ENCODE measurements around the gene RNF115. TPM values are rescaled to one million over a fixed set of nuclear protein-coding genes. Genes with fewer than 3 reads are reported as not detected.
A peak's percentile ranks its signal among the peaks of the same experiment; 100 is the strongest.

The RNF115 gene
- total and polyA plus RNA-seq, 7 donors, result 3.0 to 41.8 (median 16.6) TPM

DNA sequence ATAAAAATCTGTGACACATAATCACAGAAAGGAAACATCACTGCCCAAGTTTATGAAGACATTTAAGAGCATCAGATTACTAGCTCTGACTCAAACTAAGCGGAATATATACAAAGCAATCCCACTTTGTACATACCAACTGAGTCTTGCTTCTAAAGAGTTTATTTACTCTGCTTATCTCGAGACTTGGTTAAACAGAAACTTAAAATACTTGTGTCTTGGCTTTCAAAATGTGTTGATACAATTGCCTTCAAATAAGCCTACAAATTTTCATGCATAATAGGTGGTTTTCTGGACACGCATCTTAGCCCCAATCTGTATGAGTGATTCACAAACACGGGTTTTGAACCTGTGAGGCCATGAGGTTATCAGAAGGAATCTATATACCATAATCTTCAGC lies 83.6 kb downstream of the RNF115 start:
- Histone ChIP-seq H3K27ac (no peak overlapping the region), H3K9me3 (no peaks in the 10 kb centered on the region), H3K4me3 (no peak overlapping the region), H3K36me3 (peaks cover 7 to 48% (median 15%) of the 10 kb centered on the region in 4 donors), H3K4me1 (no peaks in the 10 kb centered on the region), H3K27me3 (no peaks in the 10 kb centered on the region)
- DNase-seq, result no peak
- TF ChIP-seq EP300 (IDR thresholded peaks at IDR 0.05) (no peak), POLR2A (IDR thresholded peaks at IDR 0.05) (no peak), POLR2AphosphoS5 (IDR thresholded peaks at IDR 0.05) (no peak)
- TF ChIP-seq, protein P1, sequence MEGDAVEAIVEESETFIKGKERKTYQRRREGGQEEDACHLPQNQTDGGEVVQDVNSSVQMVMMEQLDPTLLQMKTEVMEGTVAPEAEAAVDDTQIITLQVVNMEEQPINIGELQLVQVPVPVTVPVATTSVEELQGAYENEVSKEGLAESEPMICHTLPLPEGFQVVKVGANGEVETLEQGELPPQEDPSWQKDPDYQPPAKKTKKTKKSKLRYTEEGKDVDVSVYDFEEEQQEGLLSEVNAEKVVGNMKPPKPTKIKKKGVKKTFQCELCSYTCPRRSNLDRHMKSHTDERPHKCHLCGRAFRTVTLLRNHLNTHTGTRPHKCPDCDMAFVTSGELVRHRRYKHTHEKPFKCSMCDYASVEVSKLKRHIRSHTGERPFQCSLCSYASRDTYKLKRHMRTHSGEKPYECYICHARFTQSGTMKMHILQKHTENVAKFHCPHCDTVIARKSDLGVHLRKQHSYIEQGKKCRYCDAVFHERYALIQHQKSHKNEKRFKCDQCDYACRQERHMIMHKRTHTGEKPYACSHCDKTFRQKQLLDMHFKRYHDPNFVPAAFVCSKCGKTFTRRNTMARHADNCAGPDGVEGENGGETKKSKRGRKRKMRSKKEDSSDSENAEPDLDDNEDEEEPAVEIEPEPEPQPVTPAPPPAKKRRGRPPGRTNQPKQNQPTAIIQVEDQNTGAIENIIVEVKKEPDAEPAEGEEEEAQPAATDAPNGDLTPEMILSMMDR (IDR thresholded peaks at IDR 0.05), result no peak
- intact Hi-C loops (cut with DNase I), result no loop called here
- 18 to 60% methylated on average over 4 of the region's 4 CpGs for WGBS, 2 donors

DNA sequence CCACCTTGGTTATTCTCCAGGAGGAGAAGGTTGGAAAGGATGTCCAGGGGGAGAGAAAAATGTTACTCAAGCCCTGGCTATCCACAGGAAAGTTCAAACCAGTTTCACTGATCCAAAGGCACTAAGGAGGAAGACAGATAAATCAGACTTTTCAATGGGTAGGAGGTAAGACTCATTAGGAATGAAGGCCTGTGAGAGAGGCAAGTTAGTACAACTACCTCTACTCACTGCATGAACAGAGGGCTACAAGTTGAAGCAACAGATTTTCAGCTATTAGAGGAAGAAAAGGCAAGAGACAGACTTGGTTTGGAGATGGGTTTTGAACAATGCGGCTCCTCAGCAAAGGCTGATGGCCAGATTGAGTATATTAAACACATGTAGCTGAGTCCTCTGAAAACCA lies 87.7 kb downstream of the RNF115 start:
- H3K27ac ChIP-seq, result no peak overlapping the region
- intact Hi-C loops (cut with DNase I), result no loop called here
- no peak overlapping the region for H3K4me3 ChIP-seq
- H3K9me3 ChIP-seq, result no peaks in the 10 kb centered on the region
- H3K36me3 ChIP-seq, result peaks cover 0 to 9% (median 2%) of the 10 kb centered on the region in 4 donors
- no peak for TF ChIP-seq EP300 (IDR thresholded peaks at IDR 0.05)
- TF ChIP-seq, protein P1 (IDR thresholded peaks at IDR 0.05), result no peak
- no peak for TF ChIP-seq POLR2AphosphoS5 (IDR thresholded peaks at IDR 0.05)
- TF ChIP-seq POLR2A (IDR thresholded peaks at IDR 0.05), result no peak
- no peaks in the 10 kb centered on the region for H3K4me1 ChIP-seq
- no peaks in the 10 kb centered on the region for H3K27me3 ChIP-seq
- no peak for DNase-seq
- WGBS, 2 donors, result 98 to 100% methylated on average over 1 of the region's 1 CpG

DNA sequence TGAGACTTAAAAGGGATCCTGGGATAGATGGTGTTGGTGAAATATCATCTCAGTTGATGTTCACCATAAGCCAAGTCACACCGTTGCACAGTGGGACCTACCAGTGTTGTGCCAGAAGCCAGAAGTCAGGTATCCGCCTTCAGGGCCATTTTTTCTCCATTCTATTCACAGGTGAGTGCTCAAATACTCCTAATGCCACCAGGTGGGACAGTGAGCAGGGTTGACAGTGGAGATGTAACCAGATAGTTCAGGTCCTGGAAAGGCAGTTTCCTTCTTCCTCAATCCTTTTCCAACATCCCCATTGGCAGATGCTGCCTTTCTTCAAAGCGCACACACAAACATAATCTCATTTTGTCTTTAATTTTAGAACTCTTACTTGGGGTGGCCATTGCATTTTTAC lies 93.0 kb downstream of the RNF115 start:
- H3K27me3 ChIP-seq, result no peaks in the 10 kb centered on the region
- DNase-seq, result no peak
- no peaks in the 10 kb centered on the region for H3K9me3 ChIP-seq
- H3K4me1 ChIP-seq, result no peaks in the 10 kb centered on the region
- 95 to 96% methylated on average over 3 of the region's 3 CpGs for WGBS, 2 donors
- H3K36me3 ChIP-seq, result no peaks in the 10 kb centered on the region
- intact Hi-C loops (cut with DNase I), result no loop called here
- no peak overlapping the region for H3K27ac ChIP-seq
- TF ChIP-seq POLR2A (IDR thresholded peaks at IDR 0.05) (no peak), POLR2AphosphoS5 (IDR thresholded peaks at IDR 0.05) (no peak), EP300 (IDR thresholded peaks at IDR 0.05) (no peak)
- TF ChIP-seq, protein P1 (IDR thresholded peaks at IDR 0.05), result no peak
- H3K4me3 ChIP-seq, result no peak overlapping the region

DNA sequence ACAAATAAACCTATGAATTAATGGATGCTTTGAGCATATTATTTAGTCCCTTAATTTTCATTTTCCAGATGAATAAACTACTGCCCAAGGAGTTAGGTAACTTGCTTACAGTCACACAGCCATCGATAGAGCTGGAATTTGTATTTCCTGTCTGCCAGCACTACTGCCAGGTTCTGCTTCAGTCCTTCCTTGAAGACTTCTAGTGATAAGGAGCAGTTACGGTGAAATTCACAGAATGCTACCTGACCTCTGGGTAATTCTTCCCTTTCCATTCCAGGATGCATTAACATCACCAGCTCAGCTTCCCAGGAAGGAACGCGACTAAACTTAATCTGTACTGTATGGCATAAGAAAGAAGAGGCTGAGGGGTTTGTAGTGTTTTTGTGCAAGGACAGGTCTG lies 93.4 kb downstream of the RNF115 start:
- no peaks in the 10 kb centered on the region for H3K4me1 ChIP-seq
- peak in 1 of 4 donors; percentile 12 for TF ChIP-seq POLR2AphosphoS5 (IDR thresholded peaks at IDR 0.05)
- TF ChIP-seq, protein P1 (IDR thresholded peaks at IDR 0.05), result no peak
- H3K4me3 ChIP-seq, result no peak overlapping the region
- H3K27me3 ChIP-seq, result no peaks in the 10 kb centered on the region
- H3K36me3 ChIP-seq, result no peaks in the 10 kb centered on the region
- H3K27ac ChIP-seq, result no peak overlapping the region
- intact Hi-C loops (cut with DNase I), result no loop called here
- WGBS, 2 donors, result 87 to 91% methylated on average over 4 of the region's 4 CpGs
- no peak for DNase-seq
- H3K9me3 ChIP-seq, result no peaks in the 10 kb centered on the region

DNA sequence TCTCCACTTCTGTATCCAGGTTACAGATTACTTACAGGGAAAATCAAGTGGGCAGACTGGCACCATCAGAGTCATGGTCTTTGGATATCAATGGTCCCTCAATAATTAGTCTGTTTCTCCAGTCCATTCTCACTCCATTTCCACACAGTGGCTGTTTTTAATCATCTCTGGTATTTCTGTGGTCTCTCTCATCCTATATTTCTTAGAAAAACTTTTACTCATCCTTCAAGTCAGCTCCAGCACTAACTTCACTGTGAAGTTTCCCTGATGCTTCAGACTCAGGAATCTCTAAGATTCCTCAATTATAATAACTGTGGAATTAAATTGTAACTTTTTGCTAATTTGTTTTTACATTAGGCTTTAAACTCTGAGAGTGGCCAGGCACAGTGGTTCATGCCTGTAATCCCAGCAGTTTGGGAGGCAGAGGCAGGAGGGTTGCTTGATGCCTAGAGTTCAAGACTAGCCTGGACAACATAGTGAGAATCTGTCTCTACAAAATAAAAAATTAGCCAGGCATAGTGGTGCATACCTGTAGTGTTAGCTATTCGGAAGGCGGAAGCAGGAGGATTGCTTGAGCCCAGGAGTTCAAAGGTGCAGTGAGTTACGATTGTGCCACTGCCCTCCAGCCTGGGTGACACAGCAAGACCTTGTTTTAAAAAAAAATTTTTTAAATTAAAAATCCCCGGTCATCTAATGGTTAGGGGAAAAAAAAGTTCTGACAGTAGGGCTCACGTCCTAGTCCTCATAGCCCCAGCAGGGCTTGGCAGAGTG lies 94.0 kb downstream of the RNF115 start:
- H3K27me3 ChIP-seq, result no peaks in the 10 kb centered on the region
- no peak for DNase-seq
- H3K36me3 ChIP-seq, result no peaks in the 10 kb centered on the region
- no peaks in the 10 kb centered on the region for H3K4me1 ChIP-seq
- H3K27ac ChIP-seq, result no peak overlapping the region
- intact Hi-C loops (cut with DNase I), result no loop called here
- WGBS, 2 donors, result 80 to 93% methylated on average over 5 of the region's 5 CpGs
- TF ChIP-seq, protein P1 (IDR thresholded peaks at IDR 0.05), result no peak
- no peak for TF ChIP-seq POLR2A (IDR thresholded peaks at IDR 0.05)
- TF ChIP-seq EP300 (IDR thresholded peaks at IDR 0.05), result no peak
- no peak for TF ChIP-seq POLR2AphosphoS5 (IDR thresholded peaks at IDR 0.05)
- no peak overlapping the region for H3K4me3 ChIP-seq
- no peaks in the 10 kb centered on the region for H3K9me3 ChIP-seq
